Gastroesophageal sphincter (tissue), 3 donors: ENCODE results near the gene TFB2M.

Source experiments
- CTCF ChIP-seq, 4 experiments: fragments of 200-600 bp in 2 of 4; fragments of 450-650 bp in 2 of 4; sonication (generic) in 1 of 4; IDR thresholded peaks; one replicate each; pipeline ENCODE4 v1.5.1; 2017 to 2019; ENCODE audit warnings: antibody characterized with exemption in 4 of 4, mild to moderate bottlenecking in 2 of 4, moderate library complexity in 2 of 4
- EP300 ChIP-seq: sonication (generic); formaldehyde crosslinking; IDR thresholded peaks from one replicate; pipeline ENCODE4 v1.6.1; 2017; ENCODE audit warnings: antibody characterized with exemption, mild to moderate bottlenecking
- POLR2A ChIP-seq, 2 donors: fragments of 450-650 bp; IDR thresholded peaks; one replicate each; pipeline ENCODE4 v1.6.1; 2017; ENCODE audit warnings: antibody characterized with exemption in 2 of 2, mild to moderate bottlenecking in 2 of 2, moderate library complexity in 1 of 2
- POLR2AphosphoS5 ChIP-seq: sonication (generic); formaldehyde crosslinking; IDR thresholded peaks from one replicate; pipeline ENCODE4 v1.6.1; 2017; ENCODE audit warnings: antibody characterized with exemption

GRCh38 chr1:246564839-246565750 is 966 bp downstream of the TFB2M start:
- TF ChIP-seq CTCF (IDR thresholded peaks at IDR 0.05) (no peak), POLR2A (IDR thresholded peaks at IDR 0.05) (no peak), POLR2AphosphoS5 (no peak), EP300 (no peak)
